Upper lobe of left lung (tissue), 6 donors: ENCODE results near the gene SMCHD1. TPM values are rescaled to one million over a fixed set of nuclear protein-coding genes. Genes with fewer than 3 reads are reported as not detected.

Experiments
- ATAC-seq, 2 donors: fragments of 200-7000 bp; cut with Tn5 transposase; one replicate each; pipeline ENCODE4 v1.9.1; 2022; ENCODE audit warnings: mild to moderate bottlenecking in 2 of 2, moderate library complexity in 2 of 2; ENCODE audit not compliant: low FRiP score in 2 of 2
- DNase-seq, 2 donors: peaks; one replicate each; pipeline ENCODE4 v3.0.0-alpha.2; 2019 to 2020
- H3K27ac ChIP-seq, 4 donors: fragments of 200-600 bp; sonication (generic); one replicate each; pipeline ENCODE4 v1.5.1; 2016 to 2019
- H3K27me3 ChIP-seq, 4 donors: fragments of 200-600 bp; sonication (generic); one replicate each; pipeline ENCODE4 v1.5.1; 2017 to 2019
- H3K36me3 ChIP-seq, 4 donors: fragments of 200-600 bp; sonication (generic); one replicate each; pipeline ENCODE4 v1.5.1; 2016 to 2019
- H3K4me1 ChIP-seq, 4 donors: fragments of 200-600 bp; sonication (generic); one replicate each; pipeline ENCODE4 v1.5.1; 2018 to 2019
- H3K4me3 ChIP-seq, 4 donors: fragments of 200-600 bp; sonication (generic); one replicate each; pipeline ENCODE4 v1.5.1; 2017 to 2019; ENCODE audit warnings: mild to moderate bottlenecking in 2 of 4, moderate library complexity in 1 of 4
- H3K9me3 ChIP-seq, 4 donors: fragments of 200-600 bp; sonication (generic); one replicate each; pipeline ENCODE4 v1.5.1; 2018 to 2019
- EP300 ChIP-seq, 4 donors: sonication (generic); formaldehyde crosslinking; IDR thresholded peaks; one replicate each; pipeline ENCODE4 v1.5.1; 2017; ENCODE audit warnings: antibody characterized with exemption in 4 of 4, control low read depth in 2 of 4
- POLR2A ChIP-seq, 4 donors: fragments of 450-650 bp; IDR thresholded peaks; one replicate each; pipeline ENCODE4 v1.5.1; 2016 to 2017; ENCODE audit warnings: antibody characterized with exemption in 4 of 4, mild to moderate bottlenecking in 2 of 4
- POLR2AphosphoS5 ChIP-seq, 2 donors: sonication (generic); formaldehyde crosslinking; IDR thresholded peaks; one replicate each; pipeline ENCODE4 v1.5.1; 2017; ENCODE audit warnings: antibody characterized with exemption in 2 of 2
- WGBS, 2 donors: methylation state at CpG; one replicate each; pipeline ENCODE4 v1.1.5; 2017 to 2018; 5-methylcytosine and 5-hydroxymethylcytosine counted together
- small RNA-seq, 4 donors: library from RNA; depleted of rRNA; stranded (forward); fragments of <200 nt; gene quantifications; one replicate each; pipeline ENCODE3, GENCODE V24; 2016
- total RNA-seq, 6 donors: library from RNA; depleted of rRNA in 4 of 6; stranded (reverse); fragments of >200 nt in 4 of 6; gene quantifications; one replicate each; pipeline versions ENCODE4 v1.1.0 to v1.2.1, GENCODE V29; 2016 to 2021
- TF ChIP-seq, protein P1 (sequence below), 6 experiments: fragments of 450-650 bp in 4 of 6; fragments of 200-600 bp in 2 of 6; sonication (generic) in 2 of 6; IDR thresholded peaks; one replicate each; pipeline ENCODE4 v1.5.1; 2016 to 2019; ENCODE audit warnings: antibody characterized with exemption in 6 of 6
- donor health status: DM: no; HTN: no; CAD: no; lungs with moderate emphysema.
- donor health status: DM: no; HTN: yes; CAD: no; lungs with severe emphysema.

SMCHD1 gene
- total RNA-seq, 6 donors from 2014 or later, result 39.2 to 157 (median 58.9) TPM

DNA sequence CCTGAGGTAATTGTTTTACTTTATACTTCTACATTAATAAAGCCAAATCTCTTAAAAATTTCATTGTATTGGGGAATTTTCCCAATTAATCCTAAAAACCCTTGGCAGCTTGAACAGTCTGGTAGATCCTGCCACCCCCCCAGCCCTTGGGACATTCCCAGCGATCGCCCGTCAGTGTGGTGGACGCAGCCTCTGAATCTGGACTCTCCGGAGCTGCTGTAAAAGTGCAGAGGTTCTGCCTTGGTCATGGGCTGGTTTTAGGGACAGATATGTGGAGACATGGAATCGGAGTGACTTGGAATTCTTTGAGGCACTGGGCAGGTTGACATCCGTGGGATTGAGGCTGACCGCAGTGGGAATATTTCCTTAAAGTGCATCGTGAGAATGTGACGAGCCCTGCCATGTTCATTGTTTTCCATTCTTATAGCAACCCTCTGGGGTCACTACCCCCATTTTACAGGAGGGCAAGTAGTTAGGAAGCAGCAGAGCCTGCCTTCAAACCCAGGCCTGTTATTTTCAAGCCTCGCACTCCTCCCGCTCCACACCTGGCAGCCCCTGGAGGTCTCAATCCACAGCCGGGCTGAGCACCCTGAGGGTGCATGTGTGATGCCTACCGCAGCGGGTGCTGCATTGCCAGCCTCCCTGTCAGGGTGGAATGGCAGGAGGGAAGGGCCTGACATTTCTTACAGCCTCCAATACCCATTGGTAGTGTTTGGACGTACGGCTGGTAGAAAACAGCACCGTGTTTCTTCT lies 197.8 kb downstream of the SMCHD1 start:
- Histone ChIP-seq H3K27ac (no peak overlapping the region), H3K4me3 (no peak overlapping the region), H3K4me1 (peaks cover 6 to 27% (median 16%) of the 10 kb centered on the region in 4 donors), H3K36me3 (no peaks in the 10 kb centered on the region), H3K27me3 (no peaks in the 10 kb centered on the region), H3K9me3 (no peaks in the 10 kb centered on the region)
- no peak for ATAC-seq
- TF ChIP-seq, protein P1, sequence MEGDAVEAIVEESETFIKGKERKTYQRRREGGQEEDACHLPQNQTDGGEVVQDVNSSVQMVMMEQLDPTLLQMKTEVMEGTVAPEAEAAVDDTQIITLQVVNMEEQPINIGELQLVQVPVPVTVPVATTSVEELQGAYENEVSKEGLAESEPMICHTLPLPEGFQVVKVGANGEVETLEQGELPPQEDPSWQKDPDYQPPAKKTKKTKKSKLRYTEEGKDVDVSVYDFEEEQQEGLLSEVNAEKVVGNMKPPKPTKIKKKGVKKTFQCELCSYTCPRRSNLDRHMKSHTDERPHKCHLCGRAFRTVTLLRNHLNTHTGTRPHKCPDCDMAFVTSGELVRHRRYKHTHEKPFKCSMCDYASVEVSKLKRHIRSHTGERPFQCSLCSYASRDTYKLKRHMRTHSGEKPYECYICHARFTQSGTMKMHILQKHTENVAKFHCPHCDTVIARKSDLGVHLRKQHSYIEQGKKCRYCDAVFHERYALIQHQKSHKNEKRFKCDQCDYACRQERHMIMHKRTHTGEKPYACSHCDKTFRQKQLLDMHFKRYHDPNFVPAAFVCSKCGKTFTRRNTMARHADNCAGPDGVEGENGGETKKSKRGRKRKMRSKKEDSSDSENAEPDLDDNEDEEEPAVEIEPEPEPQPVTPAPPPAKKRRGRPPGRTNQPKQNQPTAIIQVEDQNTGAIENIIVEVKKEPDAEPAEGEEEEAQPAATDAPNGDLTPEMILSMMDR (IDR thresholded peaks at IDR 0.05), result no peak
- TF ChIP-seq POLR2AphosphoS5 (IDR thresholded peaks at IDR 0.05), result no peak
- TF ChIP-seq POLR2A (IDR thresholded peaks at IDR 0.05), result no peak
- TF ChIP-seq EP300 (IDR thresholded peaks at IDR 0.05), result no peak
- 94% methylated on average over 18 of the region's 18 CpGs for WGBS, 2 donors
- peak in 1 of 2 donors; percentile 20 for DNase-seq

GRCh38 chr18:2853926-2854664 lies 198.6 kb downstream of the SMCHD1 start:
- WGBS, 2 donors, result 67 to 72% methylated on average over 6 to 7 of the region's 7 CpGs
- no peak overlapping the region for H3K4me3 ChIP-seq

More at GRCh38 chr18:2853926-2854664, 198.6 kb downstream of the SMCHD1 start:
- DNase-seq, result no peak
- peaks cover 6 to 20% (median 13%) of the 10 kb centered on the region in 4 donors for H3K4me1 ChIP-seq
- no peaks in the 10 kb centered on the region for H3K9me3 ChIP-seq
- no peaks in the 10 kb centered on the region for H3K27me3 ChIP-seq
- TF ChIP-seq POLR2AphosphoS5 (IDR thresholded peaks at IDR 0.05) (no peak), POLR2A (IDR thresholded peaks at IDR 0.05) (no peak), EP300 (IDR thresholded peaks at IDR 0.05) (no peak)
- TF ChIP-seq, protein P1 (IDR thresholded peaks at IDR 0.05), result no peak
- ATAC-seq, result no peak
- H3K27ac ChIP-seq, result no peak overlapping the region
- no peaks in the 10 kb centered on the region for H3K36me3 ChIP-seq

Small RNA genes within 50 kb of the gene (small RNA-seq; reads per million reads assigned to genes)
- gene RF00019 (0 reads per million in 4 donors), gene RNU6-340P (0 reads per million in 4 donors)

Other genes with a start within 250 kb of the SMCHD1 start
- 10 to 100 TPM in 1 of 6 donors, 1 to 10 TPM in 5; 2.7 to 11.2 (median 4.8) TPM for gene METTL4, start 84.2 kb upstream of the SMCHD1 start, total RNA-seq
- 1 to 10 TPM in 5 of 6 donors, under 1 TPM in 1; 0.89 to 1.8 (median 1.4) TPM for gene NDC80, start 84.2 kb upstream of the SMCHD1 start, total RNA-seq
- 10 to 100 TPM; 31.9 to 59.2 (median 43.6) TPM for gene EMILIN2, start 191.3 kb downstream of the SMCHD1 start, total RNA-seq